ENCODE results near the gene AGT.
"Not testable (repeated sequence)": the region's sequence is repeated elsewhere in the genome, so short reads cannot be mapped to it uniquely, and the experiment has no call there.

The AGT gene

DNA sequence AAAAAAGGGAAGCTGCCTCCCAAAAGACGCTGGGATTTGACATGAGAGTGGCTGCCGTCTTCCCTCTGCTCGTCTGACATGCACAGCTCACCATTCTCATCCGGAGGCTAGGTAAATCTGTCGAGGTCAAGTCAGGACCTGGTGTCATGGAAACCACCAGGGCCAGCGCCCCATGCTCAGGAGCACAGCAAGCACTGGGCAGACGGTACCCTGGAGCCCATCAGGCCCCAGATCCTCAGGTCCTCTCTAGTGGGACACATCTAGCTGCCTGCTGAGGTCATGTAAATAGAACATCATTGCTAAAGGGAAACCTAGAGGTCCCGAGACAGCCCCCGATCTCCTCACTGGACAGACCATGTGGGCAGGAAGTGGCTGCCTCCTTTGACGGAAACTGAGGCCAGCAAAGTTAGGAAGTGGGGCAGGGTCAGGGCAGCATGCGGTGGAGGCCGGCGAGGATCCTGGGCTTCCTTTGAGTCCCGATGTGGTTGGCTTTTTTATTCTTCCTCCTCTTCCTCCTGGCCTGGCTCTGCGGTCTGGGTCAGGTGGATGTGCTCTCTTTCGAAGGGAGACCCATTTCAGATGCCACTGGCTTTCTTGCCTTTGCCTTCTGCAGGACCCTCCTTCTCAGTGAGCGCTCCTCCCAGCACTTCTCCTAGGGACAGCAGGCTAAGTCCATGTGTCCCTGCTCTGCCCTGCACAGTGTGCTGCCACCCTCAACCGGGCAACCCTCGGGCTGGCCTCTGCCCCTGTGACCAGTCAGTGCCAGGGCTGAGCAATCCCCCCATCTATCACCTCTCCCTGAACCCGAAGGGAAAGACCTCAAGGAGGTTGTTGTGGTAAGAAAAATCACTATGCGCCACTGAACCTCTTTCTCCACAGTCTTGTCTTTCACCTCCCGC lies 5.9 kb downstream of the AGT start:
- DNase-seq (ENCODE audit: low spot score) = no peak

DNA sequence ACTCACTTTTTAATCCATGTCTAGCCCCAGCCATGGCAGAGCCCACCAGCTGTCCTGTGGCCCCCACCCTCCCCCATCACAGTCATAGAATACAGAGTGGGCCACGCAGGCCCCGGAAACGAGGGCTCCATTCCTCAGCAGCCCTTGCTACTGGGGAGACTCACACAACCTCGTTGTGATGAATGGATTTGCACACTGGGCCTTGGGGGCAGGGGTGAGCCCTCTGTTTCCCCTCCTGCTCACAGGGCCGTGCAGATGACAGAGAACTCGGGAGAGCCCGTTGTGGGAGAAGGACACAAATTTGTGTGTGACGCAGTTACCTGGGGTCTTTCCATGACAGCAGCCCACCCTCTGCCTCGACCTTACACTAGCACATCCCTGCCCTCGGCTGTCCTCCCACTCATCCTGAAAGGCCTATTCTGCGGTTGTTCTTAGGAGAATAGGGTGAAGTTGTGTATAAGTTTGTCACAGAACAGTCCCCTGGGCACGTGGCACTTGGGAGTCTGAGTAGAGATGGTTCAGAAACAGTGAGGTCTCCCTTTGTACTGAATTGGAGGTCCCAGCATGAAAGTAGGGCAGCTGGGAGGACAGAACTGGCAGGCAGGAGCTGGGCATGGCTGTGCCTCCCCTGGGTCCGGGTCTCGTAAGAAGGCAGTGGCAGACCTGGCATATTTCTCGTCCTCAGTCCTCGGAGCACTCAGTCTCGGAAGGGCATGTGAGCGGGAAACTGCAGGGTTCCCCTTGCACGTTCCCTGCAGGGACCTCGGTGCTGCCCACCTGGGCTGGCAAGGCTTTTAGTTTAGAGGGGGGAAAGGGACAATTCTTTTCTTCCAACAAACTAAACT lies 6.8 kb downstream of the AGT start:
- no peak for DNase-seq (ENCODE audit: low spot score)

DNA sequence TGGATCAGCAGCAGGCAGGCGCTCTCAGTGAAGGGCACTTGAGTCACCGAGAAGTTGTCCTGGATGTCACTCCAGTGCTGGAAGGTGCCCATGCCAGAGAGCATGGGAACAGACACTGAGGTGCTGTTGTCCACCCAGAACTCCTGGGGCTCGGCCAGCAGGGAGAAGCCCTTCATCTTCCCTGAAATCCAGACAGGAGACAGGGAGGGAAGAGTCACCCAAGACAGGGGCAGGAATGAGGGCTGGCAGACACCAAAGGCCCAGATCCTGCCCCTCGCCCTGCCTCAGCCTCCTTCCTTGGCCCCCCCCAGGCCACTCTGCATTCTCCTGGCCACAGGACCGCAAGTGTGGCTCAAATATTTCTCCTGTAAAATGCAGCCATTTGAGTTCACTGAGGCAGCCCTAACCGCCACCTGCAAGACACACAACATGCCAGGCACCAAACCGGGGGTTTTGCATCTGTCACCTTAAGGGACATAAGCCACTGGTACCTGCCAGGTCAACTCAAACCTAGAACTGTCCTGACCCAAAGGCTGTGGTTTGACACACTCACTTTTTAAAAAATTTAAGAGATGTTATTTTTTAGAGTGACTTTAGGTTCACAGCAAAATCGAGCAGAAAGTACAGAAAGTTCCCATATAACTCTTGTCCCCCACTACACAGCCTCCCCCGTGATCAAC lies 7.8 kb downstream of the AGT start:
- DNase-seq (ENCODE audit: low spot score) = no peak

DNA sequence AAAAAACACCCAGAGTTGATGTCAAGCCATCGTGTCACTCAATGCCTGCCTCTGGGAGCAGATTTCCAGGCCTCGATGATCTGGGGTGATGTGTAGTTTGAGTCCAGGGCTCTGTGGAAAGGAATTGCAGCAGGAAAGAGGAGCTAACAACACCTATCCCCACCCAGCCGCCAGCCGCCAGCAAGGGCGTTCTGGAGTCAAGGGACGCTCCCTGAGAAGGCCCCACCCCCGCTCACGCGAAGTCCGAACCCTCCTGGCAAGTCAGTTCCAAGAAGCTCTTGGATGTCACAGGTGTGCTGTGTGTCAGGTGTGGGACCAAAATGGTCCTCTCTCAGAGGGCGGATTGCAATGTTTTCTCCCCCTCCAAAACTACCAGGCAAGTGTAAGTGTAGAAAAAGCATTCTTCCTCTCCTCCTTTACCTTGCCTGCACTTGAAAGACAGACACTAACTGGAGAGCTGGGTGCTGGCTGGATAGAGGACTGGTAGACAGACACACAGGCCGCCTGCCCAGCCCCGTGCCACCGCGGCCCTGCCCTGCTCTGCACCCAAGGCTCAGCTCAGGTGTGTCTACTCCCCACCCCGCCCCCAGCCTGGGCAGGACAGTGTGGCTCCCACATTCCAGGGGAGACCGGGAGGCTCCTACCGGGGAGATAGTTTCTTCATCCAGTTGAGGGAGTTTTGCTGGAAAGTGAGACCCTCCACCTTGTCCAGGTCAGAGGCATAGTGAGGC lies 8.5 kb downstream of the AGT start:
- no peak for DNase-seq (ENCODE audit: low spot score)

DNA sequence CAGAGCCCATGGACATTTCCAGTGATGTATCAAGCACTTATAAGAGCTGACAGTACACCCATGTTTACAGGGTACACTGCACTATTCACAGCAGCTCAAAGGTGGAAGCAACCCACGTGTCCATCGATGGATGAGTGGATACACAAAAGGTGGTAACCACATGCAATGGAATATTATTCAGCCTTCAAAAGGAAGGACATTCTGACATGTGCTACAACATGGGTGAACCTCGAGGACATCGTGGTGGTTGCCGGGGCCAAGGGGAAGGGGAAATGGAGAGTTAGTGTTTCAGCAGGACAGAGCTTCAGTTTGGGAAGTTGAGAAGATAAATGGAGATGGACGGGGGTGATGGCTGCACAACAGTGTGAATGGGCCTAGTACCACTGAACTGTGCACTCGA lies 9.1 kb downstream of the AGT start:
- no peak for DNase-seq (ENCODE audit: low spot score)

DNA sequence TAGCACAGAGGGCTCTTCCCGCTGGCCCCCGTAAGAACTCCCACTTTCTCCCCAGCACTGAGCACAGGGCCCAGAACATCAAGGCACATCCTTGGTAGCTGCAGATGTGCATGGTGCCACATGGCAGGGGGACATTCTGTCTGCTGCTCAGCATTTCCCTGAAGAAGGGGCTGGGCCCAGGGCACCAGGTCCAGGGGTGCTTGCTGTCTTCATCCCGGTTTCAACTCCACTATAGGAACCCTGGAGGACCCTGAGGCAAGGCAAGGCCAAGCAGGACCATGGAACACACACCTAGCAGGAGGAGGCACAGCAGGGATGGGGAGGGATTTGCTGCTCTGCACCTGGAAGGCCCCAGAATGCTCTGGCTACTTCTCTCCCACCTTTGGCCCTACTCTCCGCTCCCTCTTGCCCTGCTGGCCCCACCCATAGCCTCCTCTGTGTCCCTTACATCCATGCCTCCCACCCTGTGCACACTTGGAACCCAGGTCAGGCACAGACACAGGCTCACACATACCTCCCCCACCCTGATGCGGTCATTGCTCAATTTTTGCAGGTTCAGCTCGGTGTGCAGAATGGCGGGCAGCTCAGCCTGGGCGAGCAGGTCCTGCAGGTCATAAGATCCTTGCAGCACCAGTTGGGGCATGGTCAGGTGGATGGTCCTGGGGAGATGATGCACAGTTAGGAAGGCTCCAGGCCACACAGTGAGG lies 10.1 kb downstream of the AGT start:
- no peak for DNase-seq (ENCODE audit: low spot score)

DNA sequence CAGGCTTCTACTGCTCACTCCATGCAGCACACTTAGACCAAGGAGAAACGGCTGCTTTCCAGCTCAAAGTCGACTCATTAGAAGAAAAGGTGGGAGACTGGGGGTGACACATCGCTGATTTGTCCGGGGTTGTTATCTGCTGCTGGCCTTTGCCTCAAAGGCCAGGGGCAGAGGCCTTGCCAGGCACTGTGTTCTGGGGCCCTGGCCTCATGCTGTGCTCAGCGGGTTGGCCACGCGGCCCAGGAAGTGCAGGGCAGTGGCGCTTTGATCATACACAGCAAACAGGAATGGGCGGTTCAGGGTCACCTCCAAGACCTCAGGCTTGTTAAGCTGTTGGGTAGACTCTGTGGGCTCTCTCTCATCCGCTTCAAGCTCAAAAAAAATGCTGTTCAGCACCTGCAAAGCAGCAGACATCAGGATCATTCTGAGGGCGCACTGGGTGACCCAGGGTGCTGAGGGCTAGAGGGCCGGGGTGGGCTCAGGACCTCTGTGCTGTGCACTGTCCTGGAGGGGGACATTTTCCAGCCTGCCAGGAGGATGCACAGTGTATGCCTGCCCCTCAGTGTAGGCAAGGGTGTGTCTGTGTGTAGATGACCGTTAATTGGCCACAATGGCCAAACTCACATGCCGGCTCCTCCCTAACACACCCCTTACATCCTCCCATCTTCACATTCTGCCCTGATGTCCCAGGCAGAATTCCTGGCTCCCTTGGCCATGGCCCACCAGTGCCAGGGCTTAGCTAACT lies 10.8 kb downstream of the AGT start:
- peak; percentile 75 for DNase-seq (ENCODE audit: low spot score)

DNA sequence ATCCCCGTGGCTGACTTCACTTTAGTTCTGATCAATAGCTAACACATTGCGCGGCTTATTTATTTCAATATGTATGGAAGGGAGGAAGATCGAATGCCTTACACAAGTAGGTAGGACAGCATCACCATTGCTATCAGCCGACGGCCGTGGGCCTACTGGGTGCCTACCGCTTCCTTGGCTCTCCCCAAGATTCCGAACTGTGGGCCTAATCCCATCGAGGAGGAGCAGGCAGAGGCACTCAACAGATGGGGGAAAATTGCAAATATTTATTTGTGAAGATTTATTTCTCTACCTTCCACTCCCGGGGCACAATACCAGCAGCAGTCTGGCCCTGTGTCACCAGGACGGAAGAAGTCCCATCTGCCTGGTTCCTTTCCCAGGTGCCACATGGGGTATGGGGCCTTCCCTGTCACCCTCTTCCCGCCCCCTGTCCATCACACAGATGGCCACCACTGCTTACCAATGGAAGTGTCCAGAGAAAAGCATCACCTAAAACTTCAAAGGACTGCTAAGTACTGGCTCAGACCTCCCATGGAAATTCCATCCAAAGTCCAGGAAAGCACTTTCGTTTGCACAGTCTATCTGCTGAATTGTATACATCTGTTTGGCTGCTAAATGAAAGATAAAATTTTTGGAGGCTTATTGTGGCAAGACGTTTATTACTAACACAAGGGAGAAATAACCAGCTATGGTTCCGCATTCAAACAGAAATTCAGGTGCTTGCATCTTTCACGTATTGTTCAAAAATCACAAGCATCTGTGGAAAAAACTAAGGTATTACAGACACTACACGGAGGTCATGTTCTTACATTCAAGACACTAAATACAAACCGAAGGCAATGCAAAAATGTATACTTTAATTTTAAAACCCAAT lies 11.8 kb downstream of the AGT start:
- DNase-seq (ENCODE audit: low spot score) = peak; percentile 53

DNA sequence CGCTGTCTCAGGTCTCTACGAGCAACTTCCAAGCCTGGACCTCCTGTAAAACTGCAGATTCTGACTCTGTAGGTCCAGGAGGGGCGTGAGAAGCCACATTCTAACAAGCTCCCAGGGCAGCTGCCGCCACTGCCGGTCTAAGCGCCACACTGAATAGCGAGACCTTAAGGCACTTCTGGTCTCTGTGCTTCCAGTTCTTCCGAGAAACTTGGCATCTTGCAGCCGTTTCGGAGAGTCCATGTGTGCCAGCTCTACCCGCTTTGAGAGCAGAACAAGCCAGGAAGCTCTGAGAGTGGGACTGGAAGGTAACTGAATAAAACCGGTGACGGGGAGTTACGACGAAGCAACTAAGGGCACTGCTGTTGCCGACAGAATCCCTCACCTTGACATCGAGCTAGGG lies 12.5 kb downstream of the AGT start:
- no peak for DNase-seq (ENCODE audit: low spot score)

DNA sequence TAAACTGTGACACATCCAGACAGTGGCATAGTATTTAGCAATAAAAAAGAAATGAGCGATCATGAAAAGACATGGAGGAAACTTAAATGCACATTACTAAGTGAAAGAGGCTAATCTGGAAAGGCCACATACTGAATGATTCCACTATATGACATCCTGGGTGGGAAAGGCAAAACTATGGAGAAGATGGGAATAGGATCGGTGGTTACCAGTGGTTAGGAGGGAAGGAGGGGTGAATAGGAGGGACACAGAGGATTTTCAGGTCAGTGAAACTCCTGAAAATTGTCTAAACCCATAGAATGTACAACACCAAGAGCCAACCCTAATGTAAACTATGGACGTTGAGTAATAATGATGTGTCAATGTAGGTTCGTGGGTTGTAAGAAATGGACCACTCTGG lies 13.8 kb downstream of the AGT start:
- no peak for DNase-seq (ENCODE audit: low spot score)

DNA sequence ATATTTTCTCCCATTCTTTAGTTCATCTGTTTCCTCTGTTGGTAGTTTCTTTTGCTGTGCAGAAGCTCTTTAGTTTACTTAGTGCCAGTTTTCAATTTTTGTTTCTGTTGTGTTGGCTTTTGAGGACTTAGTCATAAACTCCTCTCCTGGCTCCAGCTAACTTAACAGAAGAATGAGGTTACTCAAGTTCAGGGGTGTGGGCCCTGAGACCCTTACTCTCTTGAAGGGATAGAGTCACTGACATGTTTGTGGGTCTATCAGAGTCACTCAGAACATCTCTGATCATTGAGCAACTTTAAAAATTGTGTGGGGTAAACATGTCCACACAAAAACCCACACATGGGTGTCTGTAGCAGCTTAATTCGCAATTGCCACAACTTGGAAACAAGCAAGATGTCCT lies 14.2 kb downstream of the AGT start:
- no peak for DNase-seq (ENCODE audit: low spot score)

DNA sequence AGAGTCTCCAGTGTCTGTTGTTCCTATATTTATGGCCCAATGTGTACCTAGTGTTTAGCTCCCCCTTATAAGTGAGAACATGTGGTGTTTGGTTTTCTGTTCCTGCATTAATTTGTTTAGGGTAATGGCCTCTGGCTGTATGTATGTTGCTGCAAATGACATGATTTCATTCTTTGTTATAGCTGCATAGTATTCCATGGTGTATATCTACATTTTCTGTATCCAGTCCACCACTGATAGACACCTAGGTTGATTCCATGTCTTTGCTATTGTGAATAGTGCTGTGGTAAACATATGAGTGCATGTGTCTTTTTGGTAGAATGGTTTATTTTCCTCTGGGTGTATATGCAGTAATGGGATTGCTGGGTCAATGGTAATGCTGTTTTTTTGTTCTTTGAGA lies 15.0 kb downstream of the AGT start:
- DNase-seq (ENCODE audit: low spot score) = not testable (repeated sequence)

DNA sequence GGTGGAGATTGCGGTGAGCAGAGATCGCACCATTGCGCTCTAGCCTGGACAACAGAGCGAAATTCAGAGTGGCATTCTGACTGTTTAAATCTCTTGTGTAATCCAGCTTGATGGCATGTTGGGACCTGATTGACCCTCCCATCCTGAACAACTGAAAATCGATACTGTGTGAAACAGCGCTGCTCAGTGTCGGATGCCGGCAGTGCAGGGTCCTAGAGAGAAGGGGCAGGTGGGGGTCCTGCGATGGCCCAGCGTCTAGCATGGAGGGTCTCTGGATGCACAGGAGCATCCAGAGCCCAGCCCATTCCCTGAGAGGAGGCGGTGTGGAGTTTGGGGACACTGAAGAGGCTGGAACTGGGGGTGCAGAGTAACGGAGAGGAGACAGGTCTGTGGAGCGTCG lies 15.8 kb downstream of the AGT start:
- DNase-seq (ENCODE audit: low spot score) = no peak

DNA sequence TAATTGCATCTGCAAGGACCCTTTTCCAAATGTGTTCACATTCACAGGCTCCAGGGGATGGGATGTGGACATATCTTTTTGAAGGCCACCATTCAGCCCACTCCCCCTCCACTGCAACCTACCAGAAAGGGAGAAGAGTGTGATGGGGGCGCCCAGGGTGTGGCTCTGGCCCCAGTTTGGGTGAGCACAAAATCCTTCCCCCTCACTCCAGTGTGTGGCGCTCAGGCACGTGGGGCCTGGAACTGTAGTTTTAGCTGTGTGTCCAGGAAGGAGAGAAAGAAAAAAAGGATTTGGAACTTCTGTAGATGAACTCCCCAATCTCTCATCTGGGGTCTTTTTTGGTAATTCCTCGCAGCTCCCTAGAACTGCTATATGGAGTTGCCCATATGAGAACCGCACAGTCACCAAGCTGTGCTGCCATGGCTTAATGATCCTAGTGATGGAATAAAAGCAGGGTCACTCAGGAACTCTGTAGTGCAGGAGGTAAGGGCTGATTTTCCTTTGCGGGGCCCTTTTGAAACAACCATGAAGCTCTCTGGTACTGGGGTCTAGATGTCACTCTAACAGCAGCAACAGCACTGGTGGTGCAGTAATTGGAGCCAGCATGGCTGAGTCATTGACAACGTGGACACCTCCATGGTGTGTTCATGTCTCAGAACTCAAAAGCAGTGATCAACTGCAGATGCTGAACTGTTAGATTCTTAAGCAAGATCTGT lies 17.0 kb downstream of the AGT start:
- DNase-seq (ENCODE audit: low spot score) = no peak

DNA sequence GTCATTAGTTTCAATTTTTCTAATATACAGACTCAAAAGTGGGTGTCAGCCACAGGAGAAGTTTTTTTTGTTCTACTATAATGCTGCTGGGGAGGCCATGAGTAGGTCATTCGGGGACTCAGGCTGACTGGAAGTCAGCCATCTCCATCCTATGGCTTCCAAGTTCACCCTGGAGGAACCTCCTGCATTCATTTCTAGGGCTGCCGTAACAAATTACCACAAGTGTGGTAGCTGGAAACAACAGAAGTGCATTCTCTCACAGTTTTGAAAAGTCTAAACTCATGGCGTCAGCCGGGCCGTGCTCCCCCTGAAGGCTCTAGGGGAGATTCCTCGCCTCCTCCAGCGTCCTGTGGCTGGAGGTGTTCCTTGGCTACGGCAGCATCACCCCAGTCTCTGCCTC lies 17.7 kb downstream of the AGT start:
- no peak for DNase-seq (ENCODE audit: low spot score)

DNA sequence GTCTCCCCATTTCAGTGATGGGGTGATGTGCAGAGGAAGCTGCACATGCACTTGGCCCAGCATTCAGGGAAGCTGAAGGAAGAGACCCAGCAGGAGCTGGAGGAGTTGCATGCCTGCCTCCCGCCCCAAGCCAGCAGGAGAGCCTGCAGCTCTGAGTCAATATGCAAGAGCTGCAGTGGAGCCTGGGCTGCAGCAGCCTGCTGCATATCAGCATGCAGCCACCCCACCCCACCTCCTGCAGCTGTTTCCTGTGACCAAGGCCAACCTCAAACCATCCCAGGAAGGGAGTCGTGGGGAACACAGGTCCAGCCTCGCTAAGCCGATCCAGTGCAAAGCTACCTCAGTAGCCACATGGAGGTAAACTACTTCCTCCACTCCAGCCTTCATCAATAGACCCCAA lies 18.9 kb downstream of the AGT start:
- no peak for DNase-seq (ENCODE audit: low spot score)

DNA sequence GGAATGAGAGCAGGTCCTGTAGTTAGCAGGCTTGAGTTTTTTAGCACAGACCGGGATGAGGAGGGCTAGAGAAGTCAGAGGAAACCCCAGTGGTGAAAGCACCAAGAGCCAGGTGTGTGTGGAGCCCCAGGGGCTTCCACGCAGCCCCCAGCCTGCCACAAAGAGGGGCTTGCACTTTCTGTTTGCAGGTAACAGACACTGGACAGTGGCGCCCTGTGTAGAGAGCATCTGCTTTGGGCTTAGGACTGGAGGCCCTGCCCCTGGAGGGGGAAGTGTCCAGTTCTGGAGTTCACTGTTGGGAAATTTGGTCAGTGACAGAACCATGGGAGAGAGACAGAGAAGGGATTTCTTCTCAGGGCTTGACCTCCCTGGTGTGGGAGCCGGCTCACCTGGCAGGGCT lies 19.5 kb downstream of the AGT start:
- no peak for DNase-seq (ENCODE audit: low spot score)

DNA sequence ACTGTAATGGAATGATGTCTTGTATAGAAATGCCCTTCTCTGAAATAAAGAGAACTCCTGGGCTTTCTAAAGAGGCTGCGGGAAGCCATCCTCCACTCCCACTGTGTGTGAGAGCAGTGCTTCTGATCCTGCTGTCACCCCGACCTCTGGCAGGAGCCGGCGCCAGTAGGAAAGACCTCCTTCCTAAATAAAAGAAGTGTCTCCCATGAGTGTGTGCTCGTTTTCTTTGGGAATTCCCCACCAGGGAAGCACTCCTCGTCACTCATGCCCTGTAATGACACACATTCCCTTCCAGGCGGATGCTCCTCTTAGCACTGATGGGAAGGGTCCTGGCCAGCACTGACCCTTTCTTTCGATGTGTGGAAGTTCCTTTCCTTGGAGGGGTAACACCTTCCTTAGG lies 20.1 kb downstream of the AGT start:
- DNase-seq (ENCODE audit: low spot score) = no peak

DNA sequence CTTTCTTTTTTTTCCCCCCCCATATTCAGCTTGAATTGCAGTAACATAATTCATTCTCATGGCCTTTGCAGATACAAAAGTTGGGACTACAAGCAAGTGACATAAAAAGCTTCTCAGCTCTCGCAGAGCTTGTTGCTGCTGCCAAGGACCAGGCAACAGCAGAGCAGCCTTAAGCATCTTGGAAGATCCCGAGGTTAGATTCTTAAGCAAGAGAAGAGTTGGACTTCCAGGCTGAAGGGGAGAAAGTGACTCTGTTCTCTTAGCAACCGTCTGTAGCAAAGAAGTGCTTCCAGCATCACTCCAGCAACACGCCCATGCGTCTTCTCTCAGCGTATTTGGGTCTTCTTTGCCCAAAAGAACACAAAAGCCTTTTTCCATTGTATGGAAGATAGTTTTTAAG lies 20.7 kb downstream of the AGT start:
- DNase-seq (ENCODE audit: low spot score) = no peak
